DOHH2 (cell line): ENCODE data around the gene ATG9B.

ENCODE experiments used
- EZH2phosphoT487 ChIP-seq: fragments of 200-600 bp; sonication (generic); IDR thresholded peaks from 2 replicates; pipeline ENCODE4 v1.6.1; 2017; ENCODE audit warnings: borderline replicate concordance, mild to moderate bottlenecking, antibody characterized with exemption, low read length, moderate library complexity, mixed read lengths
- TF ChIP-seq, protein P1 (sequence below): fragments of 200-600 bp; sonication (generic); IDR thresholded peaks from one replicate; pipeline ENCODE4 v1.5.1; 2014; ENCODE audit warnings: antibody characterized with exemption, mild to moderate bottlenecking, low read depth, low read length; ENCODE audit not compliant: poor library complexity, severe bottlenecking

DNA sequence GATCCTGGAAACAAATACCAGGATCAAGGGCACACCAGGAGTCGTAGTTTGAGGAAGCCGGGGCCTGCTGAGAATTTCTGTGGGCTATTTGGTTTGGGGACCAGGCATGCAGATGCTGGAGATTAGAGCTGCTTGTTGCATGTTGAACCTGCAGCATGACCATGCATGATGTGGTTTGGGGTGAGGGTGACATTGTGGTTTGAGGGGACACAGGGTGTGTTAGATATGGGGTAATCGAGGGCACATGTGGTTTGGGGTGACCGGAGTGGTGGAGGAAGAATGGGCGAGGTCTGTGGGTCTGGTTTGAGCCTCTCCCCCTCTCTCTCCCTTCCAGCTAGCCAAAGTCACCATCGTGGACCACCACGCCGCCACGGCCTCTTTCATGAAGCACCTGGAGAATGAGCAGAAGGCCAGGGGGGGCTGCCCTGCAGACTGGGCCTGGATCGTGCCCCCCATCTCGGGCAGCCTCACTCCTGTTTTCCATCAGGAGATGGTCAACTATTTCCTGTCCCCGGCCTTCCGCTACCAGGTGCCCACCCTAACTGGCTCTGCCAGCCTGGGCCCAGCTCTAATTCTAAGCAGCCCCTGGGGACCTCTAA, 23.3 kb downstream of the ATG9B start:
- TF ChIP-seq, protein P1, sequence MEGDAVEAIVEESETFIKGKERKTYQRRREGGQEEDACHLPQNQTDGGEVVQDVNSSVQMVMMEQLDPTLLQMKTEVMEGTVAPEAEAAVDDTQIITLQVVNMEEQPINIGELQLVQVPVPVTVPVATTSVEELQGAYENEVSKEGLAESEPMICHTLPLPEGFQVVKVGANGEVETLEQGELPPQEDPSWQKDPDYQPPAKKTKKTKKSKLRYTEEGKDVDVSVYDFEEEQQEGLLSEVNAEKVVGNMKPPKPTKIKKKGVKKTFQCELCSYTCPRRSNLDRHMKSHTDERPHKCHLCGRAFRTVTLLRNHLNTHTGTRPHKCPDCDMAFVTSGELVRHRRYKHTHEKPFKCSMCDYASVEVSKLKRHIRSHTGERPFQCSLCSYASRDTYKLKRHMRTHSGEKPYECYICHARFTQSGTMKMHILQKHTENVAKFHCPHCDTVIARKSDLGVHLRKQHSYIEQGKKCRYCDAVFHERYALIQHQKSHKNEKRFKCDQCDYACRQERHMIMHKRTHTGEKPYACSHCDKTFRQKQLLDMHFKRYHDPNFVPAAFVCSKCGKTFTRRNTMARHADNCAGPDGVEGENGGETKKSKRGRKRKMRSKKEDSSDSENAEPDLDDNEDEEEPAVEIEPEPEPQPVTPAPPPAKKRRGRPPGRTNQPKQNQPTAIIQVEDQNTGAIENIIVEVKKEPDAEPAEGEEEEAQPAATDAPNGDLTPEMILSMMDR = no peak
- TF ChIP-seq EZH2phosphoT487 = no peak
